ENCODE results near the gene SLC4A1AP. TPM values are rescaled to one million over a fixed set of nuclear protein-coding genes. Genes with fewer than 3 reads are reported as not detected.

Gene SLC4A1AP
- polyA plus RNA-seq, 2 of the 4 experiments (the other 2 are of a cell fraction), result 32.6 to 33.0 TPM

- Histone ChIP-seq H3K4me3 (no peak overlapping the region), H3K27ac (peak overlapping the region; percentile 98 to 99), H3K4me1 (peaks cover 70% of the 10 kb centered on the region), H3K4me2 (peak overlapping the region; percentile 91), H3K9me3 (no peaks in the 10 kb centered on the region)
- FAIRE-seq (no peak), DNase-seq (ENCODE audit: low read depth in 1 of 2, low spot score in 1 of 2) (no peak), ATAC-seq (peak in 1 of 2 experiments; percentile 6; a peak in 1 of 6 replicates)
- WGBS (ENCODE audit: missing lambda C conversion rate), result 73% methylated on average over 25 of the region's 25 CpGs
- POLR2A ChIA-PET, result interaction anchor here (0.8 to 1.8 kb wide), 4 partner anchors 10 to 677 kb away, joined by 3 to 8 read pairs (median 5); partner anchors contain the start of gene FOSL2
- CTCF ChIA-PET, result interaction anchor here (0.9 to 14.1 kb wide), 8 partner anchors 10 to 680 kb away, joined by 3 to 167 read pairs (median 4); partner anchors contain the start of gene FOSL2
- TF ChIP-seq RCOR1 (IDR thresholded peaks at IDR 0.05; ENCODE audit: low read depth, low read length) (no peak), KDM1A (IDR thresholded peaks at IDR 0.05; ENCODE audit: low read depth) (peak; percentile 14; the same call in 1 of the 2 replicates)
Observed at GRCh38 chr2:27716301-27717069, 52.8 kb downstream of the SLC4A1AP start.

- ATAC-seq (peak; percentile 44 to 52; a peak in 5 of 6 replicates), DNase-seq (ENCODE audit: low read depth in 1 of 2, low spot score in 1 of 2) (peak in 1 of 2 experiments; percentile 87), FAIRE-seq (no peak)
- Histone ChIP-seq H3K9me3 (no peaks in the 10 kb centered on the region), H3K4me2 (peak overlapping the region; percentile 91), H3K27ac (peak overlapping the region; percentile 98 to 99), H3K4me3 (no peak overlapping the region), H3K4me1 (peaks cover 70% of the 10 kb centered on the region)
- CTCF ChIA-PET, result interaction anchor here (0.9 to 14.1 kb wide), 7 partner anchors 11 to 676 kb away, joined by 3 to 167 read pairs (median 4); partner anchors contain the start of gene FOSL2
- POLR2A ChIA-PET, result interaction anchor here (0.8 to 1.8 kb wide), 4 partner anchors 10 to 676 kb away, joined by 3 to 8 read pairs (median 5); partner anchors contain the start of gene FOSL2
- WGBS (ENCODE audit: missing lambda C conversion rate), result 20% methylated on average over 9 of the region's 9 CpGs
- TF ChIP-seq RARB (CRISPR knock-in tag; IDR thresholded peaks at IDR 0.05) (no peak), HMGXB4 (CRISPR knock-in tag; IDR thresholded peaks at IDR 0.05; ENCODE audit: borderline replicate concordance) (no peak), FOSL2 (IDR thresholded peaks at IDR 0.05) (no peak), FOSL2 (CRISPR knock-in tag; IDR thresholded peaks at IDR 0.05) (no peak), MAX (IDR thresholded peaks at IDR 0.05) (peak; percentile 47; the same call in 1 of the 2 replicates), FOSB (CRISPR knock-in tag; IDR thresholded peaks at IDR 0.05) (0 out of 2 replicates have a peak, but pooled peaks have one; percentile 40), TFCP2L1 (CRISPR knock-in tag; IDR thresholded peaks at IDR 0.05) (no peak)
- TF ChIP-seq, protein P1, sequence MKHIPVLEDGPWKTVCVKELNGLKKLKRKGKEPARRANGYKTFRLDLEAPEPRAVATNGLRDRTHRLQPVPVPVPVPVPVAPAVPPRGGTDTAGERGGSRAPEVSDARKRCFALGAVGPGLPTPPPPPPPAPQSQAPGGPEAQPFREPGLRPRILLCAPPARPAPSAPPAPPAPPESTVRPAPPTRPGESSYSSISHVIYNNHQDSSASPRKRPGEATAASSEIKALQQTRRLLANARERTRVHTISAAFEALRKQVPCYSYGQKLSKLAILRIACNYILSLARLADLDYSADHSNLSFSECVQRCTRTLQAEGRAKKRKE (CRISPR knock-in tag; IDR thresholded peaks at IDR 0.05; ENCODE audit: low read depth), result 0 out of 2 replicates have a peak, but pooled peaks have one; percentile 14
Observed at GRCh38 chr2:27717070-27717795, 53.5 kb downstream of the SLC4A1AP start.

DNA sequence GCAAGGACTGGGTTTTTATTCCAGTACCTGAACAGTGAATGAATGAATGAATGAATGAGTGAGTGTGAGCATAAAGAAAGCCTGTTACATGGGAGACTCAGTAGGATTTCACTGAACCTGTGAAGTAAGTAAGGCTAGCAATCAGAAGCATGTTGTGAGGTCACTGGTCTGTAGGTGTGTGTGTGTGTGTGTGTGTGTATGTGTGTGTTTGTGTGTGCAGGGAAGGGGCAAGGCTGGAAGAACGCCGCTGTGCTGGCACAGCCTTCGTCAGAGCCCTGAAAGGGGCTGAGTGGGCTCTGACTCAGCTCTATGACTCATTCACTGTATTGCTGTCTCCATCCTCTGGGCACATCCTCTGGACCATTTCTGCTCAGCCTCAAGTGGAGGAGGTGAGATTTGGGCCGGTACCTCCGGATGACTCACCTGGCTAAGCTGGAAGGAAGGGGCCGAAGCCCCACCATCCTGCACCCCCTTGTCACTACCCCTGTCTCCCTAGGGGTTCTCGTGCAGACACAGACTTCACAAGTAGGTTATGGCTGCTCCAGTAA lies 56.4 kb downstream of the SLC4A1AP start:
- POLR2A ChIA-PET, result interaction anchor here (0.5 to 0.7 kb wide), 2 partner anchors 55 to 671 kb away, joined by 3 to 4 read pairs; no protein-coding TSS in a partner anchor
- ATAC-seq, result peak; percentile 74 to 80
- H3K4me3 ChIP-seq, result no peak overlapping the region
- H3K27ac ChIP-seq, result peak overlapping the region; percentile 93 to 98
- WGBS (ENCODE audit: missing lambda C conversion rate), result under 1% methylated on average over 7 of the region's 7 CpGs
- FAIRE-seq, result peak; percentile 79
- CTCF ChIA-PET, result interaction anchor here (0.9 to 14.1 kb wide), 8 partner anchors 9 to 733 kb away, joined by 3 to 167 read pairs (median 4); no protein-coding TSS in a partner anchor
- peak overlapping the region; percentile 56 for H3K4me2 ChIP-seq
- H3K9me3 ChIP-seq, result no peaks in the 10 kb centered on the region
- peak; percentile 97 for DNase-seq (ENCODE audit: low read depth in 1 of 2, low spot score in 1 of 2)
- peaks cover 78% of the 10 kb centered on the region for H3K4me1 ChIP-seq
- TF ChIP-seq EP300 (IDR thresholded peaks at IDR 0.05) (peak; percentile 89; a peak in 4 of 5 replicates), HEYL (CRISPR knock-in tag; IDR thresholded peaks at IDR 0.05) (no peak), JUNB (IDR thresholded peaks at IDR 0.05) (peak; percentile 99), E2F6 (IDR thresholded peaks at IDR 0.05; ENCODE audit: borderline replicate concordance, low read depth) (no peak), SREBF2 (IDR thresholded peaks at IDR 0.05) (no peak), RCOR1 (IDR thresholded peaks at IDR 0.05; ENCODE audit: low read depth, low read length) (peak; percentile 77; the same call in 1 of the 2 replicates), JUN (IDR thresholded peaks at IDR 0.05) (peak; percentile 91 to 97; a peak in 4 of 5 replicates), PBX3 (IDR thresholded peaks at IDR 0.05) (peak; percentile 46; the same call in 1 of the 2 replicates), TP53 (CRISPR knock-in tag; IDR thresholded peaks at IDR 0.05) (no peak), CEBPB (IDR thresholded peaks at IDR 0.05) (peak in 1 of 2 experiments; percentile 81; a peak in 2 of 4 replicates), GATA3 (IDR thresholded peaks at IDR 0.05; ENCODE audit: borderline replicate concordance) (peak; percentile 94), MAFK (IDR thresholded peaks at IDR 0.05; ENCODE audit: partially characterized antibody) (peak; percentile 93), RAD21 (conservative IDR thresholded peaks at IDR 0.05 in 1 of 2, IDR thresholded peaks at IDR 0.05 in 1 of 2) (peak in 1 of 2 experiments; percentile 42; a peak in 2 of 5 replicates)
- TF ChIP-seq, protein P2, sequence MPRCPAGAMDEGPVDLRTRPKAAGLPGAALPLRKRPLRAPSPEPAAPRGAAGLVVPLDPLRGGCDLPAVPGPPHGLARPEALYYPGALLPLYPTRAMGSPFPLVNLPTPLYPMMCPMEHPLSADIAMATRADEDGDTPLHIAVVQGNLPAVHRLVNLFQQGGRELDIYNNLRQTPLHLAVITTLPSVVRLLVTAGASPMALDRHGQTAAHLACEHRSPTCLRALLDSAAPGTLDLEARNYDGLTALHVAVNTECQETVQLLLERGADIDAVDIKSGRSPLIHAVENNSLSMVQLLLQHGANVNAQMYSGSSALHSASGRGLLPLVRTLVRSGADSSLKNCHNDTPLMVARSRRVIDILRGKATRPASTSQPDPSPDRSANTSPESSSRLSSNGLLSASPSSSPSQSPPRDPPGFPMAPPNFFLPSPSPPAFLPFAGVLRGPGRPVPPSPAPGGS (IDR thresholded peaks at IDR 0.05), result peak; percentile 85; the same call in 2 of the 3 replicates
